Stimulated activated CD8-positive, alpha-beta memory T cell treated with anti-CD3 and anti-CD28 coated beads, Interleukin-15, amount 100 ng/mL, for 48 hours (primary cell): ENCODE results near the gene TNNT3.
"Not testable (repeated sequence)": the region's sequence is repeated elsewhere in the genome, so short reads cannot be mapped to it uniquely, and the experiment has no call there.

Experiments
- DNase-seq, 2 donors: peaks; one replicate each; pipeline ENCODE4 v3.0.0-alpha.2; 2020; ENCODE audit warnings: low read depth in 2 of 2

The TNNT3 gene

DNA sequence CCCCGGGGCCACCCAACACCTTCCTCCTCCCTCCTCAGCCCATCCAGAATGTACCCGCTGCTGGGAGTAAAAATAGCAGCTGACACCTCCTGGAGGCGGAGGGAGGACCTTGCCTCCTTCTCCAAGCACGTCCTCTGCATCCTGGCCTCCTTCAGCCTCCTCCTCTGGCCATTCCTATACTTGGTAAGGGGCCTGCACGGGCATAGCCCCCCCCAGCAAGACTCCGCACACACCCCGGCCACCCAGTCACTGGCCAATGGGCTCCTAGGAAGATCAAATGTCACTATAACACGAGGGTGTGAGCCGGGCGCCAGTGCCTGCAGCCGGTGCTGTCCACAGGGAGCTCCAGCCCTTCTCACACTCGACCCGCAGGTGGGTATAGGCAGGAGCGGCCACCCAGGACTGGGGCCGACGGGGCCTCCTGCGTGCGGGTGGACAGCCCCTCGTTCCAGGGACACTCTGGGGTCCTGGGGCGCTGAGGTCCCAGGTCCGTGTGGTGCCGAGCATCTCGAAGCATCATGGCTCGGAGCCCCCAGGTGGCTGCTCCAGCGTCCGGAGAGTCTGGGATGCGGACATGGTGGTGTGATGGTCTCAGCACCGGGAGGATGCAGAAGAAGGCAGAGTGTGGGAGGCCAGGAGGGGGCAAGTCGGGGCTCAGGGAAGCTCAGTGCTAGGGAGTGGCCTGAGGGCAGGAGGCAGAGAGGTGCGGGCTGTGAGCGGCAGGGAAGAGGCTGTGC lies at the start of gene TNNT3:
Gene TNNT3, plus strand, starts transcription at position 313 of the 737 bp plus-strand sequence. CDS start 3,172 bp downstream, outside the sequence.
- DNase-seq = no peak

DNA sequence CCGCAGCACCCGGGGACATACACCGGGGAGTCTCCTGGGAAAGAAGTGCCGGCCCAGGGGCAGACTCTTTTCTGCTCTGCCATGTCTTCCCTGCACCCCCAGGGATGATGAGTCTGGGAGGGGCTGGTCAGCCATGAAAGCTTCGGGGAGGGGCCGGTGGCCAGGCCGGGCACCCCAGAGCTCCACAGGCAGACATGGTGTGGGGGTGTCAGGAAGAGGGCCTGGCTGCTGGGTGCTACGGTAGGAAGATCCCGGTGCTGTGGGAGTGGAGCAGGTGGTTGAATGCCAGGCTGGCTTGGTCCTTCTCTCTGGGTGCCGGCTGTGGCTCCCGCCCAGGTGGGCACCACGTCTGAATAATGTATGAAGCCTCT lies 49.2 kb upstream of the TNNT3 start:
- no peak for DNase-seq

DNA sequence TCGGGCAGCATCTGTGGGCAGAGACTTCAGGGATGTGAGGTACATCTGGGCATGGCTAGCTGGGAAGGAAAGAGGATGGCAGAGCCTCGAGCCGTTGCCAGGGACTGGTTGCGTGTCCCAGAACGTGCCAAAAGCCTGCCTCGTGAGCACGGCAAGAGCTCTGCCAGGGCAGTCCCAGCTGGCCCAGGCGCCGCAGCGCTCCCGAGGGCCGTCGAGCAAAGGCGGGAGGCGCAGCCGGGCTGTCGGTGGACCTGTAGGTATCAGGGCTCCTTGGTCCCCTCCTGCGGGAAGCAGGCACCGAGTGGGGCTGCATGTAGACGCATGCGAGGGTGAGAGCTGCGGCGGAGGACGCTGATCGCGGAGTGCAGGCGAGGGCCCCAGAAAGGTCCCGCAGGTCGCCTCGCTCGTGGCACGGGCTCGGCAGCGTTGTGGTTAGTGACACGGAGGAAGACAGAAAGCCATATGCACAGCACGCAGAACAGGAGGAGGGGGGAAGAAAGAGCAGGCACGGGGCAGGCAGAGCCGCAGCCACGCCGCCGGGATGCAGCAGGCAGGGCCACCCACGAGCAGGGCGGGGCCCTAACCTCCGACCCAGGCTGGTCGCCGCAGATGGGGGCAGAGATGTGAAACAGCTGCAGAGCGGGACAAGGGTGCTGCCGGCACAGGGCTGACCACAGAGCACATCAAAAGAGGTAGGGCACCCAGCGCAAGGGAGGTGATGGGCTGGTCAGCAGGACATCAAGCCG lies 48.6 kb upstream of the TNNT3 start:
- DNase-seq = no peak

DNA sequence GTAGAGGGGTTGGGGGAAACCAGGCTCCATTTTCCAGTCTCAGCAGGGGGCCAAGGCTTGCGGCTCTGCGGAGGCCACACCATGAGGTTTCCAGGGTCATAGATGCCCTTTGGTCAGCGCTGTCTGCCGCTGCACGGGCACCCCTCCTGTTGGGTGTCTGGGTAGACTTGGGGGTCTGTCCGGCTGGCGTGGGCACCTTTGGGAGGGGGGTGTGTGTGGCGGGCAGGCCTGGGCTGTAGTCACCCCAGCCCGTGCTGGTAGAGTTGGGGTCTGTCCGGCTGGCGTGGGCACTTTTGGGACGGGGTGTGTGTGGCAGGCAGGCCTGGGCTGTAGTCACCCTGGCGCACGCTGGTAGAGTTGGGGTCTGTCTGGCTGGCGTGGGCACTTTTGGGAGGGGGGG lies 48.0 kb upstream of the TNNT3 start:
- DNase-seq = no peak

DNA sequence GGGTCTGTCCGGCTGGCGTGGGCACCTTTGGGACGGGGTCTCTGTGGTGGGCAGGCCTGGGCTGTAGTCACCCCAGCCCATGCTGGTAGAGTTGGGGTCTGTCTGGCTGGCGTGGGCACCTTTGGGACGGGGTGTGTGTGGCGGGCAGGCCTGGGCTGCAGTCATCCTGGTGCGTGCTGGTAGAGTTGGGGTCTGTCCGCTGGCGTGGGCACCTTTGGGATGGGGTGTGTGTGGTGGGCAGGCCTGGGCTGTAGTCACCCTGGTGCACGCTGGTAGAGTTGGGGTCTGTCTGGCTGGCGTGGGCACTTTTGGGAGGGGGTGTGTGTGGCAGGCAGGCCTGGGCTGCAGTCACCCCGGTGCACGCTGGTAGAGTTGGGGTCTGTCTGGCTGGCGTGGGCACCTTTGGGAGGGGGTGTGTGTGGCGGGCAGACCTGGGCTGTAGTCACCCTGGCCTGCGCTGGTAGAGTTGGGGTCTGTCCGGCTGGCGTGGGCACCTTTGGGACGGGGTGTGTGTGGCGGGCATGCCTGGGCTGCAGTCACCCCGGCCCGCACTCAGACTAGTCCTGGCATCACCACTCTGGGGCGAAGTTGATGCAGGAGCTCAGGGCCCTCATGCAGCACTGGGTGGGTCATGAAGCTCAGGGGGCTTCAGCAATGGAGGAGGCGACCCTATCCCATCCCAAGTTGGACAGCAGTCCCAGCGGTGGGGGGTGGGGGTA lies 47.1 kb upstream of the TNNT3 start:
- DNase-seq = no peak

DNA sequence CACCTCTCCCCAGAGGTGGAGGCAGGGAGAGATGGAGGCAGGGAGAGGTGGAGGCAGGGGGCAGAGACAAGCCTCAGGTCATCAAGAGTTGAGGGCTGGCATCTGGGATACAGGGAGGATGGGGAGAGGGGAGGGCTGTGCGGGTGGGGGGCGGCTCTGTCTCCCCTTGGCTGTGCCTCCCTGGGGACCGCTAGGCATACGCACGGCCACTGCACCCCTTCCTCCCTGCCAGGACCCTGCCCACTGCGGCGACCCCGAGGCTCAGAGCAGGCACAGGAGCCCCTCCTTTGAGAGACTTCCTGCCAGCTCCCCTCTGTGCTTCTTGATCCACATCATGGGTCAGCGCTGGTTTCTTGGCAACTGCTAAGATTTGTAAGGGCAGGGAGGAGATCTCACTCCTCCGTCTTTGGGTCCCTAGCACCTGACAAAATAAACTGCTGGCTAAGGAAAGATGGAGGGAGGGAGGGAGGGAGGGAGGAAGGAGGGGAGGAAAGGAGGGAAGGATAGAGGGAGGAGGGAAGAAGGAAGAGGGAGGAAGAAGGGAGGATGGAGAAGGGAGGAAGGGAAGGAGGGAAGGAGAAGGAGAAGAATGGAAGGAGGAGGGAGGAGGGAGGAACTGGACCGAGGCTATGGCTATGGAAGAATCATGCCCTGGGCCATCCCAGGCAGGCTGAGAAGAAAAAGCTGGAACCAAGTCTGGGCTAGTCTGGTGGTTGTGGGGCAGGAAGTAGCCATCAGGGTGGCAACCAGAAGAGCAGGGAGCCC lies 46.3 kb upstream of the TNNT3 start:
- no peak for DNase-seq

DNA sequence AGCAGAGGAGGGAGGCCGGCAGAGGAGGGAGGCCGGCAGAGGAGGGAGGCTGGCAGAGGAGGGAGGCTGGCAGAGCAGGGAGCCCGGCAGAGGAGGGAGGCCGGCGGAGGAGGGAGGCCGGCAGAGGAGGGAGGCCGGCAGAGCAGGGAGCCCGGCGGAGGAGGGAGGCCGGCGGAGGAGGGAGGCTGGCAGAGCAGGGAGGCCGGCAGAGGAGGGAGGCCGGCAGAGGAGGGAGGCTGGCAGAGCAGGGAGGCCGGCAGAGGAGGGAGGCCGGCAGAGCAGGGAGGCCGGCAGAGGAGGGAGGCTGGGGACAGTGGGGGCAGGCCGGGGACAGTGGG lies 45.7 kb upstream of the TNNT3 start:
- not testable (repeated sequence) for DNase-seq

DNA sequence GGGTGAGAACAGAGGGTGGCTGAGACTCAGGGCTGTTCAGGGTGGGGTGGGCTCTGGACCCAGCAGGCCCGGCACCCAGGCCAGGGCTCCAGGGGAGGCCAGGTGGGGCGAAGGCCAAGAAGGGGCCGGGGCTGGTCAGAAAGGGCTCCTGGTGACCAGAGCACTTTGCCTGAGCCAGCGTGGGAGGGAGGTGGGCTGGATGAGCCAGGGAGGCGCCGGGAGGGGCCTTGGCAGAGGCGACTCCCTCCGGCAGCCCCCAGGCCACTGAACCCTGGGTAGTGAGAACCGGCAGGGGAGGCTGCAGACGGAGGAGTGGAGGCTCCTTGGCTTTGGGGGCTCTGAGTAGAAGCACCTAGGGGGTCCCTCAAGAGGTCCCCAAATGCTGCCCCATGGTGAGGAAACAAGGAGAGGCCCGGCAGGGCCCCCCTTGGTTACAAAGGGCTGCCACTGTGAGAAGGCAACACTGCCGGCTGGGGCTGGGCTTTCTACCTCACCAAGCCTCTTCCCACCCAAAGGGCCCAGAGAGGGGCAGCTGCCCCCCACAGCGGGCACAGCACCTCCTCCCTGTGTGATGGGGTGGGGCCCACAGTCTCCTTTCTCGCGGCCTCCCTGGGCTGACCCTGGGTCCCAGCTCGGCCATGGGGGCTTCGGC lies 44.9 kb upstream of the TNNT3 start:
- not testable (repeated sequence) for DNase-seq

DNA sequence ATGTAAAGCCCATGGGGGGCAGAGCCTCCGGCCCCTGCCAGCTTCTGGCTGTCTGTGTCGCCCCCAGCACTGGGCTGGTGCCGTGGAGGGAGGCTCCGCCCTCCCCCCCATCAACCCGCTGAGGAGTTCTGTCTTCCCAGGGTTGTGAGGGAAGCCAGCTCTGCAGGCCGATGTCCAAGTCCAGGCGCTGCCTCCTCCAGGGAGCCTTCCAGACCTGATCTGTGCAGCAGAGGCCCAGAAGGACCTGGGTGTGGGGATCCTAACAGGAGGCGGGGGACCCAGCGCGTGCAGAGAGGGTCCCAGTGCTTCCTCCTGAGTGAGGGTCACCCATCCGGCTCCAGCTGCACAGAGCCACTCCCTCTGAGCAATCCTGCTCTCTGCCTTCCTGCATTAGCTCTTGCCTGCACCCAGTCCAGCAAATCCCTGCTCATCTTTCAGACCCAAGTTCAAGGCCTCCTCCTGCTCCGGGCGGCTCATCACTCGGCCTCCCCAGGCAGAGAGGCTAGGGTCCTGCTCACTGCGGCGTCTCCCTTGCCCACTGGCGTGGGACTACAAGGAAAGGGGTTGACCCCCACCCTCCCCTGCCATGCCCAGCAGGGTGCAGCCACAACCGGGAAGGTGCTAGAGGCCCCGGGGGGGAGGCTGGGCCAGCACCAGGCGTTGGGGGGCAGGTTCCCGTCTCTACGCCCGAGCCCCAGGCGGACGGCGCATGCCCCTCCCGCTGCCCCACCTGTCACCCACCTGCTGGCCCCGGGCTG lies 44.2 kb upstream of the TNNT3 start:
- no peak for DNase-seq

DNA sequence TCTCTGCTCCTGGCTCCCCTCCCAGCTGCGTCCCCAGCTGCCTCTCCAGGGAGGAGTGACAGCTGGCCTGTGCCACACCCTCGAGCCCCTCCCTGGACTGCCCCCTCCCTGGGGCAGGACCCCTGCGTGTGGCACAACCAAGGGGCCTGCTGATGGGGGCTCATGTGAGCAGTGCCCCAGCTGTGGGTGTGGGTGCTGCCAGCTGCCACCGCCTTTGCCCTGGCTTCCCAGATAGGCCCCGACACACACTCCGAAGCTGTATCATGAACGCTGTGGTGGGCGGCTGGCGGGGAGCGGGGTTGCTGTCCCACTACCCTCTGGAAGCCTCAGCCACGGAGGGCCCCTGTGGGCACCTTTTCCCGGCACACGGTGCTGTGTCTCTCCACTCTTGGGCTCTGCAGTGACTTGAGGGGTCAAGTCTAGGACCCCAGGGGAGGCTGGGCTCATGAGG lies 43.6 kb upstream of the TNNT3 start:
- DNase-seq = not testable (repeated sequence)

DNA sequence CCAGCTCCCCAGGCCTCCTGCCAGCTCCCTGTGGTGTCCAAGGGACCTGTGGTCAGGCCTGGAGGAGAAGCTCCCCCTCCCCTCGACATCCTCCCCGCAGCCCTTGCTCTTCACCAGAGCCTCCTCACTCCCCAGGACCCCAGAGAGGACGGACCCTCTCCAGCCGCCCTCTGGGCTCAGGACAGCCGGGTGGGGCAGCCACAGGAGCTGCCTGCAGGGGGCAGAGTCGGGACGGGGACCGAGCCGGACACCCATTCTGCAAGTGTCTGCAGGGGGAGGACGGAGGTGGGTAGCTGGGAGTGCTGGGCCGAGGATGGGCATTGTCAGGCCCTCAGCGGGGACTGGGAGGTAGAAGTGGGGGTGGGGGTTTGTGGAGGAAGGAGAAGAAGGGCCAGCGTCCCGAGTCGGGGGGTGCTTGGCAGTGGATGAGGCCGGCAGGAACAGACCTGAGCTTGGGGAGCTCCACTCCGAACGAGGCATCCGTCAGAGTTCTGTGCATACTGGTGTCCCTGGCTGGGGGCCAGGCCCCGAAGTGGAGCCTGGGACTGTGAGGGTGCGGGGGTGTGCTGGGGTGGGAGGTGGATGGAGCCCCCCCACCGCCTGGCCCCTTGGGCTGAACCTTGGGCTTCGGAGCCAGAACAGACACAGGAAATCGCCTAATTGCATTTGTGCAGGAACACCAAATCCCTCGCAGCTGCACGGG lies 43.0 kb upstream of the TNNT3 start:
- DNase-seq = no peak

DNA sequence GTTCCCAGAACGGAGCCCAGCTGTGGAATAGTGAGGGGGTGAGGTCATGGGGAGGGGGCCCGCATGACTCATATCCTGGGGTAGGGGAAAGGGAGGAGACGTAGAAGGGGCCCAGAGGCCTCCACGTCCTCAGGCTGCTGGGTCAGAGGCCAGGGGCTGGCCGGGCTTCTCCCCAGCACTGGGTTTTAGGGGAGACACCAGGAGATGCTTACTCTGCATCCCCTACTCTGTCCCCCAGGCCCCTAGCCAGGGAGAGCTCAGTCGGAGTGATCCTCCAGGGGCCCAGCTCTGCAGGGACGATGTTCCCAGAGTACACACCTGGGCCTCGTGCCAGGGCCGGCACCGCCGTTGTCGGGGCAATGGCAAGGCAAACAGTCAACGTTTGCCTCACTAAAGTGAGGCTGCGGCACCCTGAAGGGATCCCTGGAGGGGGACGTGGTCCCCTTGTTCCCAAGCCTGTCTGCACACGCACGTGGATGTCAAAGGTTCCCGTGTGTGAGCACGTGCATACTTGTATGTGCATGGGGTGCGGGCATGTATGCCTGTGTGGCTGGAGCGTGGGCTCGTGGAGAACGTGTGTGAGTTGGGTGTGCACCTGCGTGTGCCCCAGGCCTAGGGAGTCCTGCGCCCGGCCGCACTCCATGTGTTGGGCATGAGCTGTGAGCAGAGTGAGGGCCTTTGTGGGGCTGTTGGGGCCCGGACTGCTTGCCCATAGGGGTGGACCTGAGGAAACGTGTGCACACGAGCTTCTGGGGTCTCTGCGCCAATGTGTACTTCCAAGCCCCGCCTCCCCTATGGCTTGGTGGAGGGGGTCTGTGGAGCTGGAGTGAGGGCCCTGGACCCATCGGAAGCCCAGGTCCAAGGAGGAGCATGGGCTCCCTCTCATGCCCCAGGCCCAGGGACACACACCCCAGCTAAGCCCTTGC lies 42.0 kb upstream of the TNNT3 start:
- DNase-seq = no peak

DNA sequence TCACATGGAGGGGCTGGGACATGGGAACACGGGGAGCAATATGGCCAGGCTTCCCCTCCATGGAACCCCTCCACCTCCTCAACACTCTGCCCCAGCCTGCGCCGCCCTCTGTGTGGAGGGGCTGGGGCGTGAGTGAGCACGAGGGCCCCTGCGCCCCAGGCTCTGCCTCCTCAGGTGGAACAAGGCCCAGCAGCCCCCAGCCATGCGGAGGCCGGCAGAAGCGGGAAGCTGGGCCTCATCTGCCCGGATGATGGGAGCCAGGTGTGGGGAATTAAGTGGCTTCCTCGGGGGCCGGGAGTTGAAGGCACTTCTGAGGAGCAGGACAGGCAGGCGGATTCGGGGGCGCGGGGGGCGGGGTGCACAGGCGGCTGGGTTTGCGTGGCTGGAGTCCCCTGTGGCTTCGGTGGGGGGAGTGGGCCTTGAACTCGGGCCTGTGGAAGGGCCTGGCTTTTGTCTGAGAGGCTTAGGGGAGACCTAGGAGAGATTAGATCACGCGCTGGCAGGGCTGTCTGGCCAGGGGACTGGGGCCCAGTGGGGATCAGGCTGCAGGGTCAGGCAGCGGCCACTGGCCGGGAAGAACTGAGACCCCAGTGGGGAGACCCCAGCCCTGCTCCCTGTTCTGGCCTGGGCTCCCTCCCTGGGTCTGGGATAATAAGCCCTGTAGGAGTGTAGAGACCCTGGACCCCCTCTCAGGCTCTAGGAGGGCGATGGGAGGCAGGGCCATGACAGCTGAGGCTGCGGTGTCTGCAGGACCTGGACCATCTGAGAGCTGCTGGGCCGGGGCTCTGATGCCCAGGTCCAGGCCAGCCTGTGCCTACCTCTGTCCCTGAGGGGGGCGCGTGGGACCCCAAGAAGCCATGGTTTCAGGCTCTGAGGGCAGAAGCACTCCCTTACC lies 41.1 kb upstream of the TNNT3 start:
- DNase-seq = no peak

DNA sequence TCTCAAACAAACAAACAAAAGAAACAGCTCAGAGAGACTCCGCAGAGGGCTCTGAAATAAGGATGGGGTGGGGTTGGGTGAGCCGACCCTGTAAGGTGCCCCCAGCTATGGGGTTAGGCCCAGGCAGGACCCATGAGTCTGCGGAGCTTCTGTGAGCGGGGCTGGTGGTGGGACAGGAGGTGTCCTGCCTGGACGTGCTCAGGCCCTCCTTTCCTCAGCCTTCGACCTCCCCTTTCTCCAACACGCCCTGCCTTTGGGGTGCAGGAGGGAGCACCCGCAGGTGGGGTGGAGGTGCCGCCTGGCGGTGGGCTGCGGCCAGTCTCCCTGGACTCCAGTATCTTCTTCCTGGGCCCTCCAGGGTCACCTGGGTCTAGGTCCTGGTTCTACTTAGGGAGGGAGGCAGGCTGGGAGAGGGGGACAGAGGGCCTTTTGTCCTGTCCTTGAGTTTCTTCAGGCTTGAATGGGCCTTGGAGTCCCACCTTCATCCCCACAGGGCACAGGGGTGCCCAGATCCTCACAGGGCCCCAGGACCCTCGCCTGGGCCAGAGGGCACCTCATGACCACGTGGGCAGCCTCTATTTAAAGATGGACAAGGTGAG lies 40.1 kb upstream of the TNNT3 start:
- no peak for DNase-seq

DNA sequence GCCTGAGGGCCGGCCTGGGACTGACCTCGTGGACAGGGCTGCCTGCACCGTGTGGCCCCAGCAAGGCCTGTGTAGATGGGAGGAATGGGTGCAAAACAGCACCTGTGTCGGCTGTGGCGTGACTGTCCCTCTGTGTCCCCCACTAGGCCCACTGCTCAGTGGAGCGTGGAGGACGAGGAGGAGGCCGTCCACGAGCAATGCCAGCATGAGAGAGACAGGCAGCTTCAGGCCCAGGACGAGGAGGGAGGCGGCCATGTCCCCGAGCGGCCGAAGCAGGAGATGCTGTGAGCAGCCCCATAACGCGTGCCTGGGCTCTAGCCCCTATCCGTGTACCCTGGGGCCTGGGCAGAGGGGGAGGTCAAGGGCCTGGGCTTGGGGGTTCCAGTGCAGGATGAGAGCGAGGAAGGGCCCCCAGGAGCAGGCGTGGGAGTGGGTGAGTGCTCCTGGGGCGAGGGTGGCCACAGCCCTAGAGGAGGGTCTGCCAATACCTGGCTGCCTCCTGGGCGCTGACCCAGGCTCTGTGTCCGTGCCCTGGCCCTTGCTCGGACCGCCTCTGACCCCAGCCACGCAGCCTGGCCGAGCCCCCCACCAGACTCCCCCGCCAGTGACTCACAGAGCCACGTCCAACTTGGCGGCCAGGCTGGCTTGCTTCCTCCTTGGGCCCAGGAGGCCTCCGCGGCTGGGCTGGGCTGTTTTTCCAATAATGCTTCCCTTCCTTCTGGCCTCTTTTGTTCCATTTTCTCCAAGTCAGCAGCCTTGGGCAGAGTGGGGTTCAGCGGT lies 39.4 kb upstream of the TNNT3 start:
- no peak for DNase-seq

DNA sequence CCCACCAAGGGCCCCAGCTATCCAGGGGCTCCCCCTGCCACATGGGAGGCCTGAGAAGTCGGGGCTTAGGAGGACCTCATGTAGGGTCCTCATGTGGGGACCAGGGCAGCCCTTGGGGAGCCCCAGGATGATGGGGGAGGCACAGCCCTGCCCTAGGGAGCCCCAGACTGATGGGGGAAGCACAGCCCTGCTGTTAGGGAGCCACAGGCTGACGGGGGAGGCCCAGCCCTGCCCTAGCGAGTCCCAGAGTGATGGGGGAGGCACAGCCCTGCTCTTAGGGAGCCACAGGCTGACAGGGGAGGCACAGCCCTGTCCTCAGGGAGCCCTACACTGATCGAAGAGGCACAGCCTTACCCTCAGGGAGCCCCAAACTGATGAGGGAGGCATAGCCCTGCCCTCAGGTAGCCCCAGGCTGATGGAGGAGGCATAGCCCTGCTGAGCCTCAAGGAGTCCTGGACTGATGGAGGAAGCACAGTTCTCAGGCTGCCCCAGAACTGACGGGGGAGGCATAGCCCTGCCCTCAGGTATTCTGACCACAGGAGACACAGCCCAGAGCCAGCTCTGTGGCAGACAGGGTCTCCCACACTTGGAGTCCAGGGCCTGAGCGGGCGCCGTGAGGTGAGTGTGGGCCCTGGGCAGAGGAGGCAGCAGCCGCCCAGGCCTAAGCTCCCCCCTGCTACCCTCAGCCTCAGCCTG lies 38.6 kb upstream of the TNNT3 start:
- DNase-seq = no peak
